ENCODE data around the gene SFN. TPM values are rescaled to one million over a fixed set of nuclear protein-coding genes. Genes with fewer than 3 reads are reported as not detected.
A peak's percentile ranks its signal among the peaks of the same experiment; 100 is the strongest.
"Not testable (repeated sequence)": the region's sequence is repeated elsewhere in the genome, so short reads cannot be mapped to it uniquely, and the experiment has no call there.

The SFN gene
- total RNA-seq, 2 experiments from 2014 or later, result 0.47 to 0.59 TPM

- H3K9me3 Mint-ChIP-seq, result no peaks in the 10 kb centered on the region
- POLR2A ChIA-PET, result interaction anchor here (0.6 to 2.5 kb wide), 7 partner anchors 12 to 51 kb away, joined by 3 to 12 read pairs (median 4); partner anchors contain the start of genes GPN2 and ZDHHC18
- H3K27me3 Mint-ChIP-seq, result no peaks in the 10 kb centered on the region
- no peak for TF ChIP-seq CTCF (IDR thresholded peaks at IDR 0.05)
- no peak overlapping the region for H3K4me3 Mint-ChIP-seq
- H3K36me3 Mint-ChIP-seq (ENCODE audit: low read depth), result peaks cover 51% of the 10 kb centered on the region
- CTCF ChIA-PET, result interaction anchor here (0.8 to 2.1 kb wide), 5 partner anchors 8 to 62 kb away, joined by 3 to 9 read pairs (median 4); partner anchors contain the start of gene GPATCH3
- peak; percentile 91 for ATAC-seq
- H3K27ac Mint-ChIP-seq, result peak overlapping the region; percentile 85
- intact Hi-C loops (cut with micrococcal nuclease), result no loop called here
- peak; percentile 73 for DNase-seq
- H3K4me1 Mint-ChIP-seq (ENCODE audit: low read depth), result peaks cover 27% of the 10 kb centered on the region
Observed at GRCh38 chr1:26838474-26839338, 24.2 kb upstream of the SFN start.

- ChIA-PET POLR2A (interaction anchor here (0.9 to 2.5 kb wide), 6 partner anchors 13 to 291 kb away, joined by 3 to 12 read pairs (median 4); partner anchors contain the start of genes GPN2 and ZDHHC18), CTCF (interaction anchor here (0.8 to 2.1 kb wide), 4 partner anchors 9 to 61 kb away, joined by 3 to 9 read pairs (median 6); partner anchors contain the start of gene GPATCH3)
- no peak overlapping the region for H3K4me3 Mint-ChIP-seq
- ATAC-seq, result no peak
- intact Hi-C loops (cut with micrococcal nuclease), result no loop called here
- DNase-seq, result no peak
- H3K27ac Mint-ChIP-seq, result peak overlapping the region; percentile 85
- no peaks in the 10 kb centered on the region for H3K9me3 Mint-ChIP-seq
- H3K27me3 Mint-ChIP-seq, result no peaks in the 10 kb centered on the region
- H3K4me1 Mint-ChIP-seq (ENCODE audit: low read depth), result peaks cover 24% of the 10 kb centered on the region
- peaks cover 50% of the 10 kb centered on the region for H3K36me3 Mint-ChIP-seq (ENCODE audit: low read depth)
- TF ChIP-seq CTCF (IDR thresholded peaks at IDR 0.05), result no peak
Observed at GRCh38 chr1:26839339-26839722, 23.6 kb upstream of the SFN start.

- H3K27me3 Mint-ChIP-seq, result no peaks in the 10 kb centered on the region
- ChIA-PET POLR2A (interaction anchor here (1.0 to 2.5 kb wide), 4 partner anchors 18 to 291 kb away, joined by 3 to 12 read pairs (median 4); partner anchors contain the start of gene GPN2), CTCF (no interaction called here)
- no peak overlapping the region for H3K4me3 Mint-ChIP-seq
- peaks cover 22% of the 10 kb centered on the region for H3K4me1 Mint-ChIP-seq (ENCODE audit: low read depth)
- no peaks in the 10 kb centered on the region for H3K9me3 Mint-ChIP-seq
- peaks cover 49% of the 10 kb centered on the region for H3K36me3 Mint-ChIP-seq (ENCODE audit: low read depth)
- intact Hi-C loops (cut with micrococcal nuclease), result no loop called here
- H3K27ac Mint-ChIP-seq, result peak overlapping the region; percentile 85
- DNase-seq, result no peak
- no peak for TF ChIP-seq CTCF (IDR thresholded peaks at IDR 0.05)
- ATAC-seq, result no peak
Observed at GRCh38 chr1:26839779-26840178, 23.2 kb upstream of the SFN start.

GRCh38 chr1:26844424-26845196, 18.3 kb upstream of the SFN start:
- POLR2A ChIA-PET, result no interaction called here
- CTCF ChIA-PET, result no interaction called here
- peaks cover 5% of the 10 kb centered on the region for H3K4me1 Mint-ChIP-seq (ENCODE audit: low read depth)
- DNase-seq (no peak), ATAC-seq (no peak)
- H3K27ac Mint-ChIP-seq, result no peak overlapping the region
- no peaks in the 10 kb centered on the region for H3K9me3 Mint-ChIP-seq
- intact Hi-C loops (cut with micrococcal nuclease), result no loop called here
- peaks cover 33% of the 10 kb centered on the region for H3K36me3 Mint-ChIP-seq (ENCODE audit: low read depth)
- H3K27me3 Mint-ChIP-seq, result no peaks in the 10 kb centered on the region
- H3K4me3 Mint-ChIP-seq, result no peak overlapping the region
- no peak for TF ChIP-seq CTCF (IDR thresholded peaks at IDR 0.05)

- DNase-seq; intact Hi-C loops (cut with micrococcal nuclease); H3K9me3 Mint-ChIP-seq; H3K4me3 Mint-ChIP-seq; H3K27me3 Mint-ChIP-seq; H3K4me1 Mint-ChIP-seq (ENCODE audit: low read depth); ATAC-seq: not testable (repeated sequence)
- ChIA-PET CTCF (interaction anchor here (1.0 kb wide), 1 partner anchor 36 kb away, joined by 3 read pairs; no protein-coding TSS in a partner anchor), POLR2A (interaction anchor here (2.0 kb wide), 1 partner anchor 14 kb away, joined by 4 read pairs; no protein-coding TSS in a partner anchor)
- Mint-ChIP-seq H3K27ac (peak overlapping the region; percentile 22), H3K36me3 (ENCODE audit: low read depth) (peaks cover 48% of the 10 kb centered on the region)
Observed at GRCh38 chr1:26847826-26848225, 15.1 kb upstream of the SFN start.

All from activated CD8-positive, alpha-beta T cell treated with anti-CD3 and anti-CD28 coated beads for 36 hours (primary cell).